ENCODE measurements around the gene MSH5. TPM values are rescaled to one million over a fixed set of nuclear protein-coding genes. Genes with fewer than 3 reads are reported as not detected.
A peak's percentile ranks its signal among the peaks of the same experiment; 100 is the strongest.

MSH5 gene
- total RNA-seq, 1 experiment from 2014 or later, result 38.1 TPM

DNA sequence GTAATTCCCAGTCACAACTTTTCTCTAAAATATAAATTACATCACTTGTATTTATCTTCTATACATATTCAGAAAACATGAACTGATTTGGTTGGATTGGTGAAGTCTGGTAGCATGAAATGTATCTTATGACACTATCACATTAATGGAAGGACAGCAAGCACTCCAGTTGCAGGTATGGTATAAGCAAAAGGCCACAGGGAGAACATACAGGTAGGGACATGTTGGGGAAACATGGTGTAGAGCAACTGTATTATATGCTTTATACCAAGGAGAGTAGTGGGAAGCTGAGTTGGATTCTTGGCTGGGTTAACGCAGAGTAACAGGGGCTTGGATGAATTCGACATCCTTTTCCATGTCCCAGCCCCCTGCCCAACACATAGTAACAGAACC is 57.2 kb downstream of the MSH5 start:
- no TSS peak for BruUV-seq (replicated peaks)
- in situ Hi-C loops (cut with HindIII; ENCODE audit: low pct_unique_long_range_greater_than_20kb, low sequenced_read_pairs) (no loop called here), intact Hi-C loops (cut with micrococcal nuclease; ENCODE audit: unreplicated experiment) (no loop called here)
- H3K4me3 ChIP-seq (ENCODE audit: low read depth in 2 of 2, low read length in 2 of 2), result no peak overlapping the region
- POLR2A ChIA-PET, result interaction anchor here (0.6 kb wide), 1 partner anchor 34 kb away, joined by 3 read pairs; no protein-coding TSS in a partner anchor
- DNase-seq (ENCODE audit: low read depth, low spot score), result no peak
- peaks cover 15% of the 10 kb centered on the region for H3K4me1 ChIP-seq (ENCODE audit: control insufficient read depth, insufficient read depth, low read length)
- H3K36me3 ChIP-seq (ENCODE audit: control insufficient read depth, insufficient read depth, low read length), result no peaks in the 10 kb centered on the region; the same call in 1 of the 2 replicates
- TF ChIP-seq, protein P1, sequence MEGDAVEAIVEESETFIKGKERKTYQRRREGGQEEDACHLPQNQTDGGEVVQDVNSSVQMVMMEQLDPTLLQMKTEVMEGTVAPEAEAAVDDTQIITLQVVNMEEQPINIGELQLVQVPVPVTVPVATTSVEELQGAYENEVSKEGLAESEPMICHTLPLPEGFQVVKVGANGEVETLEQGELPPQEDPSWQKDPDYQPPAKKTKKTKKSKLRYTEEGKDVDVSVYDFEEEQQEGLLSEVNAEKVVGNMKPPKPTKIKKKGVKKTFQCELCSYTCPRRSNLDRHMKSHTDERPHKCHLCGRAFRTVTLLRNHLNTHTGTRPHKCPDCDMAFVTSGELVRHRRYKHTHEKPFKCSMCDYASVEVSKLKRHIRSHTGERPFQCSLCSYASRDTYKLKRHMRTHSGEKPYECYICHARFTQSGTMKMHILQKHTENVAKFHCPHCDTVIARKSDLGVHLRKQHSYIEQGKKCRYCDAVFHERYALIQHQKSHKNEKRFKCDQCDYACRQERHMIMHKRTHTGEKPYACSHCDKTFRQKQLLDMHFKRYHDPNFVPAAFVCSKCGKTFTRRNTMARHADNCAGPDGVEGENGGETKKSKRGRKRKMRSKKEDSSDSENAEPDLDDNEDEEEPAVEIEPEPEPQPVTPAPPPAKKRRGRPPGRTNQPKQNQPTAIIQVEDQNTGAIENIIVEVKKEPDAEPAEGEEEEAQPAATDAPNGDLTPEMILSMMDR (IDR thresholded peaks at IDR 0.05), result no peak
- TF ChIP-seq TCF7L2 (IDR thresholded peaks at IDR 0.05; ENCODE audit: low read depth, low read length) (no peak), POLR2AphosphoS5 (IDR thresholded peaks at IDR 0.05; ENCODE audit: low read depth, low read length) (no peak), SIN3A (IDR thresholded peaks at IDR 0.05; ENCODE audit: borderline replicate concordance, insufficient read depth, low read depth, low read length) (no peak)
- TF ChIP-seq, protein P2, sequence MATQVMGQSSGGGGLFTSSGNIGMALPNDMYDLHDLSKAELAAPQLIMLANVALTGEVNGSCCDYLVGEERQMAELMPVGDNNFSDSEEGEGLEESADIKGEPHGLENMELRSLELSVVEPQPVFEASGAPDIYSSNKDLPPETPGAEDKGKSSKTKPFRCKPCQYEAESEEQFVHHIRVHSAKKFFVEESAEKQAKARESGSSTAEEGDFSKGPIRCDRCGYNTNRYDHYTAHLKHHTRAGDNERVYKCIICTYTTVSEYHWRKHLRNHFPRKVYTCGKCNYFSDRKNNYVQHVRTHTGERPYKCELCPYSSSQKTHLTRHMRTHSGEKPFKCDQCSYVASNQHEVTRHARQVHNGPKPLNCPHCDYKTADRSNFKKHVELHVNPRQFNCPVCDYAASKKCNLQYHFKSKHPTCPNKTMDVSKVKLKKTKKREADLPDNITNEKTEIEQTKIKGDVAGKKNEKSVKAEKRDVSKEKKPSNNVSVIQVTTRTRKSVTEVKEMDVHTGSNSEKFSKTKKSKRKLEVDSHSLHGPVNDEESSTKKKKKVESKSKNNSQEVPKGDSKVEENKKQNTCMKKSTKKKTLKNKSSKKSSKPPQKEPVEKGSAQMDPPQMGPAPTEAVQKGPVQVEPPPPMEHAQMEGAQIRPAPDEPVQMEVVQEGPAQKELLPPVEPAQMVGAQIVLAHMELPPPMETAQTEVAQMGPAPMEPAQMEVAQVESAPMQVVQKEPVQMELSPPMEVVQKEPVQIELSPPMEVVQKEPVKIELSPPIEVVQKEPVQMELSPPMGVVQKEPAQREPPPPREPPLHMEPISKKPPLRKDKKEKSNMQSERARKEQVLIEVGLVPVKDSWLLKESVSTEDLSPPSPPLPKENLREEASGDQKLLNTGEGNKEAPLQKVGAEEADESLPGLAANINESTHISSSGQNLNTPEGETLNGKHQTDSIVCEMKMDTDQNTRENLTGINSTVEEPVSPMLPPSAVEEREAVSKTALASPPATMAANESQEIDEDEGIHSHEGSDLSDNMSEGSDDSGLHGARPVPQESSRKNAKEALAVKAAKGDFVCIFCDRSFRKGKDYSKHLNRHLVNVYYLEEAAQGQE (IDR thresholded peaks at IDR 0.05; ENCODE audit: insufficient read depth in 1 of 2, low read depth in 2 of 2, low read length in 1 of 2), result no peak
- no peaks in the 10 kb centered on the region for H3K9me3 ChIP-seq (ENCODE audit: control insufficient read depth, insufficient read depth, low read depth, low read length)
- peak overlapping the region; percentile 67 for H3K27ac ChIP-seq (ENCODE audit: low read length)
- H3K27me3 ChIP-seq (ENCODE audit: control insufficient read depth, insufficient read depth, low read length), result no peaks in the 10 kb centered on the region
- CTCF ChIA-PET, result interaction anchor here (1.1 kb wide), 1 partner anchor 9 kb away, joined by 3 read pairs; no protein-coding TSS in a partner anchor
- no peak for ATAC-seq

DNA sequence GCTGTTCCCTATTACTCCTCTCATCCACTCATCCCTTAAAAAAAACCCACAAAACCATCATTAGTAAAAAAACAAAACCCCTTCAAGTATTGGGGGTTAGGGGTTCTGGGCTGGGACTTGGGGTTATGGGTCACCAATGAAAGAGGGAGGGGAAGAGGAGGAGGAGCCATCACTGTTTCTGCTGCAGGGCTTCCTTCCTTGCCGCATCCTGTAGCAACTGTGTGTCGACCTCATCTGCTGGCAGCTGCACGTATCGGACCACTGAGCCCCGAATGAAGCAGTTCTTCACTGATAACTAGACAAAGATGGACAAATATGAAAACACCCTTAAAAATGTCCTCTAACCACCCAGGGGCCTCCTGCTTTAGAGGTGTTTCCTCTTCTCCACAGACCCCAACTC is 57.8 kb downstream of the MSH5 start:
- Histone ChIP-seq H3K27me3 (ENCODE audit: control insufficient read depth, insufficient read depth, low read length) (no peaks in the 10 kb centered on the region), H3K4me3 (ENCODE audit: low read depth in 2 of 2, low read length in 2 of 2) (no peak overlapping the region), H3K9me3 (ENCODE audit: control insufficient read depth, insufficient read depth, low read depth, low read length) (no peaks in the 10 kb centered on the region), H3K36me3 (ENCODE audit: control insufficient read depth, insufficient read depth, low read length) (no peaks in the 10 kb centered on the region; the same call in 1 of the 2 replicates), H3K27ac (ENCODE audit: low read length) (no peak overlapping the region; the same call in 1 of the 2 replicates), H3K4me1 (ENCODE audit: control insufficient read depth, insufficient read depth, low read length) (peaks cover 10% of the 10 kb centered on the region)
- in situ Hi-C loops (cut with HindIII; ENCODE audit: low pct_unique_long_range_greater_than_20kb, low sequenced_read_pairs), result no loop called here
- ChIA-PET CTCF (interaction anchor here (1.1 kb wide), 1 partner anchor 8 kb away, joined by 3 read pairs; no protein-coding TSS in a partner anchor), POLR2A (interaction anchor here (0.6 kb wide), 1 partner anchor 33 kb away, joined by 3 read pairs; no protein-coding TSS in a partner anchor)
- intact Hi-C loops (cut with micrococcal nuclease; ENCODE audit: unreplicated experiment), result no loop called here
- DNase-seq (ENCODE audit: low read depth, low spot score), result no peak
- TF ChIP-seq, protein P1 (IDR thresholded peaks at IDR 0.05), result no peak
- TF ChIP-seq SIN3A (IDR thresholded peaks at IDR 0.05; ENCODE audit: borderline replicate concordance, insufficient read depth, low read depth, low read length) (no peak), POLR2AphosphoS5 (IDR thresholded peaks at IDR 0.05; ENCODE audit: low read depth, low read length) (no peak), TCF7L2 (IDR thresholded peaks at IDR 0.05; ENCODE audit: low read depth, low read length) (no peak; the same call in 1 of the 2 replicates)
- TF ChIP-seq, protein P2 (IDR thresholded peaks at IDR 0.05; ENCODE audit: insufficient read depth in 1 of 2, low read depth in 2 of 2, low read length in 1 of 2), result no peak
- no peak for ATAC-seq
- no TSS peak for BruUV-seq (replicated peaks)

Data from Panc1 (cell line).